Activated T-helper 1 cell treated with anti-CD3 and anti-CD28 coated beads, Interleukin-12 subunit alpha, Interleukin-12 subunit beta, Interleukin-2, Interleukin-4 antibody, amounts not matched to agents 30 ng/mL and 10 ng/mL and 1 ng/mL, durations not matched to agents 14 hours and 24 hours and 36 hours (primary cell): Measurements from ENCODE around the gene ZNF71. TPM values are rescaled to one million over a fixed set of nuclear protein-coding genes. Genes with fewer than 3 reads are reported as not detected.

Experiments used
- DNase-seq: peaks from one replicate; pipeline ENCODE4 v3.0.0; 2021; ENCODE audit warnings: low spot score
- H3K27ac Mint-ChIP-seq: one replicate; pipeline ENCODE4 v1.8.0; 2021; ENCODE audit warnings: mild to moderate bottlenecking, mixed read lengths
- H3K27me3 Mint-ChIP-seq: one replicate; pipeline ENCODE4 v1.8.0; 2022; ENCODE audit warnings: mild to moderate bottlenecking, moderate library complexity, mixed read lengths; ENCODE audit not compliant: insufficient read depth
- H3K36me3 Mint-ChIP-seq: one replicate; pipeline ENCODE4 v1.8.0; 2021; ENCODE audit warnings: low read depth, mixed read lengths
- H3K4me1 Mint-ChIP-seq: one replicate; pipeline ENCODE4 v1.8.0; 2021; ENCODE audit warnings: low read depth, mixed read lengths
- H3K4me3 Mint-ChIP-seq: one replicate; pipeline ENCODE4 v1.8.0; 2021; ENCODE audit warnings: mild to moderate bottlenecking, moderate library complexity, mixed read lengths
- H3K9me3 Mint-ChIP-seq: one replicate; pipeline ENCODE4 v1.8.0; 2021; ENCODE audit warnings: mixed read lengths
- intact Hi-C: fragments of 100-400 bp; cut with micrococcal nuclease; formaldehyde crosslinking; loops from one replicate; pipeline ENCODE4 v1.15.1; 2024
- total RNA-seq: library from RNA; stranded (reverse); gene quantifications from 2 replicates; pipeline ENCODE4 v1.2.3, GENCODE V29; 2022

Gene ZNF71
- total RNA-seq, 1 donor from 2014 or later: 5.9 TPM

GRCh38 chr19:56597696-56598095 is 2.6 kb downstream of the ZNF71 start:
- H3K9me3 Mint-ChIP-seq: peaks cover 60% of the 10 kb centered on the region
- H3K27ac Mint-ChIP-seq: no peak overlapping the region
- no peak for DNase-seq
- H3K27me3 Mint-ChIP-seq: no peaks in the 10 kb centered on the region
- no peak overlapping the region for H3K4me3 Mint-ChIP-seq
- intact Hi-C loops: loop anchor here (5.0 kb wide), 1 partner anchor 205 kb away; the partner anchor contains the start of gene ZNF582
- peaks cover 14% of the 10 kb centered on the region for H3K4me1 Mint-ChIP-seq
- H3K36me3 Mint-ChIP-seq: peaks cover 35% of the 10 kb centered on the region

- no peak overlapping the region for H3K4me3 Mint-ChIP-seq
- H3K27me3 Mint-ChIP-seq: no peaks in the 10 kb centered on the region
- peaks cover 47% of the 10 kb centered on the region for H3K36me3 Mint-ChIP-seq
- no peak overlapping the region for H3K27ac Mint-ChIP-seq
- no peak for DNase-seq
- peaks cover 72% of the 10 kb centered on the region for H3K9me3 Mint-ChIP-seq
- H3K4me1 Mint-ChIP-seq: peaks cover 4% of the 10 kb centered on the region
- intact Hi-C loops: no loop called here
These were observed 6.3 kb downstream of the ZNF71 start for GRCh38 chr19:56601375-56601774.

- Mint-ChIP-seq H3K4me1 (no peaks in the 10 kb centered on the region), H3K36me3 (peaks cover 37% of the 10 kb centered on the region), H3K4me3 (no peak overlapping the region), H3K27me3 (no peaks in the 10 kb centered on the region), H3K9me3 (peaks cover 78% of the 10 kb centered on the region), H3K27ac (no peak overlapping the region)
- DNase-seq: no peak
- intact Hi-C loops: no loop called here
These were observed 8.7 kb downstream of the ZNF71 start for GRCh38 chr19:56603829-56604228.

GRCh38 chr19:56608274-56608964 is 13.3 kb downstream of the ZNF71 start:
- Mint-ChIP-seq H3K36me3 (peaks cover 17% of the 10 kb centered on the region), H3K27ac (no peak overlapping the region), H3K9me3 (peaks cover 85% of the 10 kb centered on the region), H3K27me3 (no peaks in the 10 kb centered on the region), H3K4me1 (no peaks in the 10 kb centered on the region), H3K4me3 (no peak overlapping the region)
- intact Hi-C loops: no loop called here
- no peak for DNase-seq

DNA sequence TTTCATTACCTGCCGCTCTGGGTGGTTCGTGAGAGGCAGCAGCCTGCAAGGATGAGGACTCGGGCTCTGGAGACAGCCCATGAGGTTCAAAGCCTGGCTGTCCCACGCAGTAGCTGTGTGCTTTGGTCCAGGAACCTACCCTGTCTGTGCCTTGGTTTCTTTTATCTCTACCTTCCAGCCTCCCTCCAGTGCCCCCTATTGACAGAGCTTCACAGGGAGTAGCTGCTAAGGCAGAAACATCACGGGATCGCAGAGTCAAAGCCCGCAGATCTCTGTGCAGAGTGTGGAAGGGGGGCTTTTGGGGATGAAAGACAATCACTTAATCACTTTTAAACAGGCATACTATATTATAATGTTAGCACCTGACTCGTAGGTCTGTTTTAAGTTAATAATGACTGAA is 16.2 kb downstream of the ZNF71 start:
- Mint-ChIP-seq H3K27ac (no peak overlapping the region), H3K36me3 (peaks cover 25% of the 10 kb centered on the region), H3K27me3 (no peaks in the 10 kb centered on the region), H3K9me3 (peaks cover 93% of the 10 kb centered on the region), H3K4me1 (no peaks in the 10 kb centered on the region), H3K4me3 (no peak overlapping the region)
- intact Hi-C loops: no loop called here
- no peak for DNase-seq

- Mint-ChIP-seq H3K4me3 (no peak overlapping the region), H3K27me3 (no peaks in the 10 kb centered on the region), H3K4me1 (no peaks in the 10 kb centered on the region), H3K9me3 (peaks cover 97% of the 10 kb centered on the region), H3K27ac (no peak overlapping the region), H3K36me3 (peaks cover 31% of the 10 kb centered on the region)
- no peak for DNase-seq
- intact Hi-C loops: no loop called here
These were observed 17.6 kb downstream of the ZNF71 start for GRCh38 chr19:56612737-56613136.

- Mint-ChIP-seq H3K9me3 (peaks cover 96% of the 10 kb centered on the region), H3K4me1 (no peaks in the 10 kb centered on the region), H3K27ac (no peak overlapping the region), H3K27me3 (no peaks in the 10 kb centered on the region), H3K4me3 (no peak overlapping the region), H3K36me3 (peaks cover 37% of the 10 kb centered on the region)
- intact Hi-C loops: no loop called here
- DNase-seq: no peak
These were observed 18.5 kb downstream of the ZNF71 start for GRCh38 chr19:56613639-56614038.

DNA sequence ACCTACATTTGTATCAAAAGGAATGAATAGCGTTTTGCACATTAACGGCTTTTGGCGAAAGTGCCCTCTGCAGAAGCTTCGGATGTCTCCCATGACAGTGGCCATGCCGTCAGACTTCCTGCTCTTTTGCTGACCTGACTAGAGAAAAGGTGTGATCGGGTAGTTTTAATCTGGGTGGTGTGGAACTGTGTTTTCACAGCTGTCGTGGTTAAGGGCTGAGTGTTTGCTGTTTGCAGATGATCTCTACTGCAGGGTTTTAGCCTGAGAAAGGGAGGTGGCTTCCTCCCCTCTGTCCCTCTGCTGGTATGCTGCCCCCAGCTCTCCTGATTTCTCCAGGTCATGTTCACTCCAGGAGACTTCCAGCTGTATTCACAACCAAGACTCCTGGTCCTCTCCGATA is 22.4 kb downstream of the ZNF71 start:
- no peak overlapping the region for H3K27ac Mint-ChIP-seq
- peaks cover 35% of the 10 kb centered on the region for H3K36me3 Mint-ChIP-seq
- H3K27me3 Mint-ChIP-seq: no peaks in the 10 kb centered on the region
- intact Hi-C loops: no loop called here
- H3K9me3 Mint-ChIP-seq: peaks cover 77% of the 10 kb centered on the region
- H3K4me3 Mint-ChIP-seq: no peak overlapping the region
- no peaks in the 10 kb centered on the region for H3K4me1 Mint-ChIP-seq
- DNase-seq: no peak

GRCh38 chr19:56619121-56619520 is 24.0 kb downstream of the ZNF71 start:
- peaks cover 72% of the 10 kb centered on the region for H3K9me3 Mint-ChIP-seq
- intact Hi-C loops: no loop called here
- no peak overlapping the region for H3K4me3 Mint-ChIP-seq

DNA sequence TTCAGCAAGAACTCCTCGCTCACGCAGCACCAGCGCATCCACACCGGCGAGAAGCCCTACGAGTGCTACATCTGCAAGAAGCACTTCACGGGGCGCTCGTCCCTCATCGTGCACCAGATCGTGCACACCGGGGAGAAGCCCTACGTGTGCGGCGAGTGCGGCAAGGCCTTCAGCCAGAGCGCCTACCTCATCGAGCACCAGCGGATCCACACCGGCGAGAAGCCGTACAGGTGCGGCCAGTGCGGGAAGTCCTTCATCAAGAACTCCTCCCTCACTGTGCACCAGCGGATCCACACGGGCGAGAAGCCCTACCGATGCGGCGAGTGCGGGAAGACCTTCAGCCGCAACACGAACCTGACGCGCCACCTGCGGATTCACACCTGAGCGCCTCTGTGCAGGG is 27.3 kb downstream of the ZNF71 start:
- peaks cover 55% of the 10 kb centered on the region for H3K9me3 Mint-ChIP-seq
- H3K36me3 Mint-ChIP-seq: peaks cover 26% of the 10 kb centered on the region

More at GRCh38 chr19:56619121-56619520, 24.0 kb downstream of the ZNF71 start:
- peaks cover 36% of the 10 kb centered on the region for H3K36me3 Mint-ChIP-seq
- no peaks in the 10 kb centered on the region for H3K27me3 Mint-ChIP-seq
- no peaks in the 10 kb centered on the region for H3K4me1 Mint-ChIP-seq
- no peak overlapping the region for H3K27ac Mint-ChIP-seq
- DNase-seq: no peak

DNA sequence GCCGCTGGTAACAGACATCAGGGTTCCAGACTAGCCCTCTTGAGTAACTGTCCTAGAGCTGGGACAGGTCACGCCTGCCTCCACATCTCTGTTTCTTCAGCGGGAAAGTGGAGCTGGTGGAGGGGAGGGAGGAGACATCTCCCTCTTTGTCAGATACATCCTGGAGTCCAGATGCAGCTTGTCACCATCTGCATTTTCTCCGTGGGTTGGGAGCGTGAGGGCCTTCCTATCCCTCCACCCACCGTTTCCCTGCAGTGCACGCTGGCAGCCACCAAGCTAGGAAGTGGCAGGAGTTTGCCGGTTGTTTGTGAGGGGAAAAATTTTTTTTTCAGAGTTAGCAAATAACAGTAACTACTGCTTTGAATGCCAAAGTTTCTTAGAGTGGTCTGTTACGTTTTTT is 27.9 kb downstream of the ZNF71 start:
- Mint-ChIP-seq H3K4me1 (no peaks in the 10 kb centered on the region), H3K27ac (no peak overlapping the region), H3K4me3 (no peak overlapping the region), H3K36me3 (peaks cover 20% of the 10 kb centered on the region), H3K9me3 (peaks cover 55% of the 10 kb centered on the region), H3K27me3 (no peaks in the 10 kb centered on the region)
- intact Hi-C loops: no loop called here
- DNase-seq: no peak

More for the DNA sequence above, 27.3 kb downstream of the ZNF71 start:
- Mint-ChIP-seq H3K27me3 (no peaks in the 10 kb centered on the region), H3K4me3 (no peak overlapping the region), H3K4me1 (no peaks in the 10 kb centered on the region), H3K27ac (no peak overlapping the region)
- intact Hi-C loops: no loop called here
- DNase-seq: no peak

- Mint-ChIP-seq H3K36me3 (peaks cover 17% of the 10 kb centered on the region), H3K27me3 (no peaks in the 10 kb centered on the region), H3K4me1 (no peaks in the 10 kb centered on the region), H3K27ac (no peak overlapping the region), H3K4me3 (no peak overlapping the region), H3K9me3 (peaks cover 63% of the 10 kb centered on the region)
- no peak for DNase-seq
- intact Hi-C loops: no loop called here
These were observed 30.6 kb downstream of the ZNF71 start for GRCh38 chr19:56625708-56626107.

- DNase-seq: no peak
- Mint-ChIP-seq H3K9me3 (peaks cover 77% of the 10 kb centered on the region), H3K27me3 (no peaks in the 10 kb centered on the region), H3K36me3 (no peaks in the 10 kb centered on the region), H3K4me3 (no peak overlapping the region), H3K27ac (no peak overlapping the region), H3K4me1 (no peaks in the 10 kb centered on the region)
- intact Hi-C loops: no loop called here
These were observed 37.9 kb downstream of the ZNF71 start for GRCh38 chr19:56633021-56633420.
